Tibial nerve (tissue), 4 donors: ENCODE measurements around the gene CLMN. TPM values are rescaled to one million over a fixed set of nuclear protein-coding genes. Genes with fewer than 3 reads are reported as not detected.

ENCODE experiments used
- DNase-seq, 2 donors: peaks; one replicate each; pipeline ENCODE4 v3.0.0-alpha.2; 2019; ENCODE audit warnings: low spot score in 2 of 2
- H3K27ac ChIP-seq, 4 donors: fragments of 200-600 bp; sonication (generic) in 3 of 4; one replicate each; pipeline ENCODE4 v1.5.1; 2017 to 2019; ENCODE audit warnings: mild to moderate bottlenecking in 1 of 4
- H3K27me3 ChIP-seq, 2 donors: fragments of 200-600 bp; sonication (generic) in 1 of 2; one replicate each; pipeline versions ENCODE4 v1.5.1 to v1.6.0; 2017 to 2019
- H3K36me3 ChIP-seq, 3 donors: fragments of 200-600 bp; sonication (generic); one replicate each; pipeline ENCODE4 v1.5.1; 2018 to 2019
- H3K4me1 ChIP-seq, 4 donors: fragments of 200-600 bp; sonication (generic) in 3 of 4; one replicate each; pipeline ENCODE4 v1.5.1; 2017 to 2019
- H3K4me3 ChIP-seq, 4 donors: fragments of 200-600 bp; sonication (generic) in 3 of 4; one replicate each; pipeline ENCODE4 v1.5.1; 2017 to 2019; ENCODE audit warnings: mild to moderate bottlenecking in 1 of 4, moderate library complexity in 1 of 4
- H3K9me3 ChIP-seq, 4 donors: fragments of 200-600 bp; sonication (generic) in 3 of 4; one replicate each; pipeline ENCODE4 v1.5.1; 2017 to 2019
- CTCF ChIP-seq, 5 experiments: fragments of 200-600 bp in 3 of 5; fragments of 450-650 bp in 2 of 5; sonication (generic) in 3 of 5; IDR thresholded peaks; one replicate each; pipeline ENCODE4 v1.5.1; 2016 to 2019; ENCODE audit warnings: antibody characterized with exemption in 5 of 5, mild to moderate bottlenecking in 3 of 5, moderate library complexity in 2 of 5
- EP300 ChIP-seq, 2 donors: sonication (generic); formaldehyde crosslinking; IDR thresholded peaks; one replicate each; pipeline ENCODE4 v1.6.1; 2017; ENCODE audit warnings: antibody characterized with exemption in 2 of 2, mild to moderate bottlenecking in 1 of 2
- POLR2A ChIP-seq, 2 donors: fragments of 450-650 bp; IDR thresholded peaks; one replicate each; pipeline ENCODE4 v1.6.1; 2017; ENCODE audit warnings: antibody characterized with exemption in 2 of 2, mild to moderate bottlenecking in 2 of 2, moderate library complexity in 2 of 2
- WGBS, 2 donors: methylation state at CpG; one replicate each; pipeline ENCODE4 v1.1.5; 2018; 5-methylcytosine and 5-hydroxymethylcytosine counted together
- total RNA-seq, 4 donors: library from RNA; depleted of rRNA; stranded (reverse); fragments of >200 nt; gene quantifications; one replicate each; pipeline ENCODE4 v1.1.0, GENCODE V29; 2016

CLMN gene
- total RNA-seq, 4 donors from 2014 or later = 31.2 to 49.8 (median 40.9) TPM

- Histone ChIP-seq H3K27ac (no peak overlapping the region), H3K36me3 (no peaks in the 10 kb centered on the region), H3K4me1 (no peaks in the 10 kb centered on the region), H3K4me3 (no peak overlapping the region), H3K9me3 (peaks cover 0 to 9% (median under 1%) of the 10 kb centered on the region in 4 donors), H3K27me3 (no peaks in the 10 kb centered on the region)
- no peak for DNase-seq
- no peak for TF ChIP-seq POLR2A (IDR thresholded peaks at IDR 0.05)
- no peak for TF ChIP-seq EP300 (IDR thresholded peaks at IDR 0.05)
- TF ChIP-seq CTCF (IDR thresholded peaks at IDR 0.05) = no peak
- WGBS, 2 donors = 84 to 95% methylated on average over 6 of the region's 6 CpGs
Observed at GRCh38 chr14:95349241-95349640, 29.5 kb upstream of the CLMN start.

GRCh38 chr14:95348395-95349080, 28.8 kb upstream of the CLMN start:
- Histone ChIP-seq H3K9me3 (peaks cover 0 to 2% (median 0%) of the 10 kb centered on the region in 4 donors), H3K4me1 (no peaks in the 10 kb centered on the region), H3K27ac (no peak overlapping the region), H3K4me3 (no peak overlapping the region), H3K36me3 (no peaks in the 10 kb centered on the region), H3K27me3 (no peaks in the 10 kb centered on the region)
- no peak for DNase-seq
- WGBS, 2 donors = 88 to 91% methylated on average over 10 of the region's 10 CpGs
- no peak for TF ChIP-seq EP300 (IDR thresholded peaks at IDR 0.05)
- no peak for TF ChIP-seq CTCF (IDR thresholded peaks at IDR 0.05)
- no peak for TF ChIP-seq POLR2A (IDR thresholded peaks at IDR 0.05)

- H3K27ac ChIP-seq = no peak overlapping the region
- H3K4me1 ChIP-seq = no peaks in the 10 kb centered on the region
- no peaks in the 10 kb centered on the region for H3K36me3 ChIP-seq
- no peak for TF ChIP-seq POLR2A (IDR thresholded peaks at IDR 0.05)
- TF ChIP-seq CTCF (IDR thresholded peaks at IDR 0.05) = no peak
- no peak for TF ChIP-seq EP300 (IDR thresholded peaks at IDR 0.05)
- no peak overlapping the region for H3K4me3 ChIP-seq
- no peak for DNase-seq
- no peaks in the 10 kb centered on the region for H3K27me3 ChIP-seq
- H3K9me3 ChIP-seq = no peaks in the 10 kb centered on the region
- WGBS, 2 donors = 88 to 93% methylated on average over 1 of the region's 1 CpG
Observed at GRCh38 chr14:95346820-95347219, 27.1 kb upstream of the CLMN start.

- no peaks in the 10 kb centered on the region for H3K9me3 ChIP-seq
- no peaks in the 10 kb centered on the region for H3K4me1 ChIP-seq
- no peak overlapping the region for H3K27ac ChIP-seq
- DNase-seq = no peak
- H3K27me3 ChIP-seq = no peaks in the 10 kb centered on the region
- TF ChIP-seq CTCF (IDR thresholded peaks at IDR 0.05) = no peak
- TF ChIP-seq POLR2A (IDR thresholded peaks at IDR 0.05) = no peak
- no peak for TF ChIP-seq EP300 (IDR thresholded peaks at IDR 0.05)
- H3K36me3 ChIP-seq = no peaks in the 10 kb centered on the region
- H3K4me3 ChIP-seq = no peak overlapping the region
- 92 to 94% methylated on average over 8 of the region's 8 CpGs for WGBS, 2 donors
Observed at GRCh38 chr14:95346266-95346665, 26.6 kb upstream of the CLMN start.

- TF ChIP-seq POLR2A (IDR thresholded peaks at IDR 0.05) = no peak
- no peak for TF ChIP-seq CTCF (IDR thresholded peaks at IDR 0.05)
- no peak for TF ChIP-seq EP300 (IDR thresholded peaks at IDR 0.05)
- Histone ChIP-seq H3K9me3 (no peaks in the 10 kb centered on the region), H3K4me1 (peaks cover 0 to 7% (median 0%) of the 10 kb centered on the region in 4 donors), H3K36me3 (no peaks in the 10 kb centered on the region), H3K27me3 (no peaks in the 10 kb centered on the region), H3K4me3 (no peak overlapping the region), H3K27ac (no peak overlapping the region)
- 81 to 85% methylated on average over 5 of the region's 5 CpGs for WGBS, 2 donors
- no peak for DNase-seq
Observed at GRCh38 chr14:95345032-95345431, 25.3 kb upstream of the CLMN start.
